NCI-H446 treated with DMSO at 0.1 percent for 48 hours (cell line): ENCODE data around the gene ARID5B.
"Not testable (repeated sequence)": the region's sequence is repeated elsewhere in the genome, so short reads cannot be mapped to it uniquely, and the experiment has no call there.

Experiments used
- DNase-seq: peaks from one replicate; lab custom pipeline; 2025; lab: John Stamatoyannopoulos, UW

The ARID5B gene

GRCh38 chr10:61965703-61966395 lies 64.3 kb downstream of the ARID5B start:
- no peak for DNase-seq

DNA sequence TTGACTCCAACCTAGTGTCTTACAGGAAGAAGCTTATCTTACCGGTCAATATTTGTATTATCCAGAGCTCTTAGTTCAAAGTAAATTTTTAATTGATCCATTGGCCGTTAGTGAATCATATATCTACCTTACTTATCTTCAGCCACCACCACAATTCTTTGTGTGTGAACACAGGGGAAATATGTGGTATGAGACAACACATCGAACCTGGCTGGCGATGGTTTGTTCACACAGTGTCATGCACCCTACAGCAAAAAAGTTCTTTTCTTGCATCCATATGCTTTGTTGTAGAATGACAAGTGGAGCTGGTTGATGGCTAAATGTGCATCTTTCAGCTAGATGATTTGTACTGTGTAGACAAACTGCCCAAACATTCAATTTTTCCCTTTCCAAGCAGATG lies 65.8 kb downstream of the ARID5B start:
- DNase-seq: no peak

- DNase-seq: no peak
Observed at GRCh38 chr10:61970182-61971002, 68.9 kb downstream of the ARID5B start.

- DNase-seq: peak; percentile 18
Observed at GRCh38 chr10:61971003-61971325, 69.5 kb downstream of the ARID5B start.

DNA sequence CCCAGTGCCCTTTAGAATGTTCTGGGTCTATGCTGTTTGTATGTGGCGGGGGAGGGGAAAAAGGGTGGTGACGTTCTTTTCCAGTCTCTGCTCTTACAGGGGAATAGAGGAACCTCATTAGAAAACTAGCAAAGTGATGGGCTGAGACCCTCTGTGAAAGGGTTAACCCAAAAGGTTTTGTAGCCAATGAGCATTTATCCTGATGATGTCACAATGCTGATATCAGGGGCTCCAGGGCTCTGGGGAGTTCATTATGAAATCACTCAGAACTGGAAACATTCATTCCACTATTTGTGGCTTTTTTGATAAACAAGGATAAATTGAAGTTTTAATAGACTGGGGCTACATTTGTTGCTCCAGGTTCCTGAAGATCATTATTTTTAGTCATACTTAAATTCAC lies 71.7 kb downstream of the ARID5B start:
- no peak for DNase-seq

DNA sequence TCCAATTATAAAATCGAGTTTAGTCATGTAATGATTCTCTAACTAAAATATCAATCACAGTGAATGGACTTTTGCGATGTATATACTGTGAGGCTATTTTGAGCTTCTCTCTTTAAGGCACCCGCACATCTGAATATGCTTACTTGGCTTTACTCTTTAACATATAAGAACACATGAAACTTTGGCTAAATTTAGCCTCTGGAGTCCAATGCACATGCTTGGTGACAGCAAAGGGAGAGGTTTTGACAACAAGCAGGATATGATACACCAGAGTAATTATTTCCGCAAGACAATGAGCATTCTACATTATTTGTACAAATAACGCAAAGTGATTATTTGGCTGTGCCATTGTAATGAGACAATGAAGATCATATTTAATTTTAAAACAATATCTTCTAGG lies 72.4 kb downstream of the ARID5B start:
- DNase-seq: no peak

DNA sequence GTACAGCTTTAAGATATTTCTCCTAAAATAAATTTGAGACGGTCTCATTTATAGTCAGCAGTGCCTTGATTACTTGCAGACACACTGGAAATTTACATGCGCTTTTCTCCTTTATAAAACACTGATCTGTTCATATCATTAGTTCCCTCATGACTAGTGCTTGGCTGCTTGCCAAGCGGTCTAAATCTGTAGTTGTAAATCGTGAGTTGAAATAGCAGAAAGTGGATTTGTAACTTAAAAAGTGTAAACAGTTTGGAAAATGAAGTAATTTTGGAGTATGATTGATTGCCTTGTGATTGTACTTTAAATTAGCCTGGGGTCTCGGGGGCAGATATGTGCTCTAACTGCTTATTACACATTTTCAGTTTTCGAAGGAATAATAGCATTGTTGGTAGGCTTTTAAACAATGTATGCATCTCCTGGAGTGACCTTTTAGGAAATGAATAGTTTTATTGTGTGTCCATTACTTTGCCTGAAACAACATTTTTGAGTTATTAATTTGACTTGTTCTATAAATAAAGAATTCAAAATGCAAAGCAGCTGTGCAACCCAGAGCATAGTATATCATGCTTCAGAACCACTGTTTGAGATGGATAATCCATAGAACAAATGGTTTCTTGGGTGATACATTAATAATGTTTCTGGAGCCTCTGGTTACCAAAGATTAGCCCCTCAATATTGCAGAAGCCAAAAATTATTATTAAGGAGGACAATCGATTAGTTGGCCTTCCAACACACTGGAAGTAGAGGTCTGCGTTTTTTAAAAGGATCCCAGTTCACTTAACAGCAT lies 73.3 kb downstream of the ARID5B start:
- no peak for DNase-seq

- DNase-seq: peak; percentile 64
Observed at GRCh38 chr10:61975391-61975932, 74.0 kb downstream of the ARID5B start.

GRCh38 chr10:61976951-61977721 lies 75.6 kb downstream of the ARID5B start:
- not testable (repeated sequence) for DNase-seq

- no peak for DNase-seq
Observed at GRCh38 chr10:61978965-61979364, 77.5 kb downstream of the ARID5B start.

- DNase-seq: no peak
Observed at GRCh38 chr10:61981460-61981859, 80.0 kb downstream of the ARID5B start.

GRCh38 chr10:61983255-61983654 lies 81.8 kb downstream of the ARID5B start:
- DNase-seq: no peak

DNA sequence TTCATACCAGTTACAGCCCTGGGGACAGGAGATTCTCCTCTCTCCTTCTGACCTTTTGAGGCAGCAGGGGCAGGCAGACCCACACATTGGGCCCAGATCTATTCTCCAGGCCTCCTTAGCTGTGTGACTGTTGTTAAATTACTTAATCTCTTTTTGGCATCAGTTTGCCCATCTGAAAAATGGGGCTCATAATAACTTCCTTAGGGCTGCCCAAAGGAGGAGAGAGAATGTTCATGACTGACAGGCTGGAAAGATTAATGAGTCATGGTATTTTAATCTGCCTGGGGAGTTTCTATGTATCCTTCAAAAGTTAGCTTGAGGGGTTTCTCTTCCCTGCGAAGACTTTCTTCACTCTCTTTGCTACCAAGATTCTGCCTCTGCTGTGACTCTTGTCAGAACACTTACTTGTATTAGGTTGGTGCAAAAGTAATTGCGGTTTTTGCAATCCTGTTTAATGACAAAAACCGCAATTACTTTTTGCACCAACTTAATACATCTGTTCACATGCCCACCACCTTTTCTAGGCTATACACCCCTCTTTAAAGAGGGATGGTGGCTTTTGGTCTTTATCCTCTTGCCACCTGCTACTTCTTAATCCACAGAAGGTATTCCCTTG lies 83.4 kb downstream of the ARID5B start:
- no peak for DNase-seq

- no peak for DNase-seq
Observed at GRCh38 chr10:61985715-61986114, 84.2 kb downstream of the ARID5B start.

DNA sequence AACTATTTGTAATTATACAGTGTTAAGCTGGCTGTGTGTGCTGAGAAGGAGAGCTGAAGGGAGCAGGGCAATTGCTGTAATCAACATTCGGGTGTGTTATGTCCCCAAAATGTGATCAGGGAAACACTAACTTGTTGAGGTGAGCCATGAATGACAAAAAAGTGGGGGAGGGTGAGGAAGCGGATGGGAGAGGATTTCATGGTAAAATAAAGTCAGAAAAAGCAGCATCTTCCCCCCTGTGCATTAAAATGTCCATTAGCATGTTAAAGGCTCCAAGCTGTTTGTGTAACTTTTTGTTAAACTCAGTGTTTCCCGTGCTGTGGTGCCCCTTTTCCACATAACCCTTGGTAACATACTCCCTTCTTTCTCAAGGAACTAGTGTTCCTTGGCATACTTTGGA lies 84.9 kb downstream of the ARID5B start:
- DNase-seq: no peak

DNA sequence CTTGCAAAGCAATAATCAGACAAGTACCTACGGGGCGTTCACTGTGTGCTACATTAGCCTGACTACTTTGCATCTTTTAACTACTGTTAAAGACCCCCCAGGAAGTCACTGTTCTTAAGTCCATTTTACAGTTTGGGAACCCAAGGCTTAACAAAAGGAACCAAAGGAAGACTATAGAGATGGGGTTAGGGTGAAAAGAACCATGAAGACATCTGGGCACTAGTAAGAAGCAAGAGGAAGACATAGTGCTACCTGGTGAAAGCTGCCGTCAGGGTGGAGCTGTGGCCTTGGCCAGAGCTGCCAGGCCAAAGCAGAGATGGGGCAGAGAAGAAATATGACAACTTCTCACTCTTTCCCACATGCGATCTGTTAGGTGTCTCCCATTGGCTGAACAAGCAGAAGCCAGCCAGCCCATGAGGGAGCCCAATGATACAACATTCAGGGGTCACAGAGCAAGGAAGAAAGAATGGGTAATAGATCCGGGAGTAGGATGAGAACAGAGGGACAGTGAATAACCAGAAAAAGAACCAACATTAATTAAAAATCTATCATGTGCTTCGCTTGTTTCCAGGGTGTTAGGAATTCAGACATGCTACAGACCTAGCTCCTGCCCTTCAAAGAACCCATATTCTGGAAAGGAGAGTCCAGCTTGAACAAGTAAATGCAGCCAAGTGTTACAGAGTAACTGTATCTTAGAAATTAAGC lies 85.4 kb downstream of the ARID5B start:
- no peak for DNase-seq

DNA sequence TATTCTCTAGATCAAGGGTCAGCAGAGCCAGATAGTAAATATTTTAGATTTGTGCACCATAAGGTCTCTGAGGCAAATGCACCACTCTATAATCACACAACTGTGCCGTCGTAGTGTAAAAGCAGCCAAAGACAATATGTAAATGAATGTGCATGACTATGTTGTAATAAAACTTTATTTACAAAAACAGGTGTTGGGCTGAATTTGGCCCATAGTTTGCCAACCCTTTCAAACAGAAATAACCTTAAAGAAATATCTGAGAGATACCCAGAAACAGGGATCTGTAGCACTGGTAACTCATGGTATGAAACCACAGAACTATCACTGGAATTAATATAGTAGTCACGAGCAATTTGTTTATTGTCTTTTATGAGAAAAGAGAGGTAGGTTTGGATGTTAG lies 86.0 kb downstream of the ARID5B start:
- no peak for DNase-seq

GRCh38 chr10:61987951-61988379 lies 86.5 kb downstream of the ARID5B start:
- no peak for DNase-seq

- no peak for DNase-seq
Observed at GRCh38 chr10:61989995-61990760, 88.7 kb downstream of the ARID5B start.

DNA sequence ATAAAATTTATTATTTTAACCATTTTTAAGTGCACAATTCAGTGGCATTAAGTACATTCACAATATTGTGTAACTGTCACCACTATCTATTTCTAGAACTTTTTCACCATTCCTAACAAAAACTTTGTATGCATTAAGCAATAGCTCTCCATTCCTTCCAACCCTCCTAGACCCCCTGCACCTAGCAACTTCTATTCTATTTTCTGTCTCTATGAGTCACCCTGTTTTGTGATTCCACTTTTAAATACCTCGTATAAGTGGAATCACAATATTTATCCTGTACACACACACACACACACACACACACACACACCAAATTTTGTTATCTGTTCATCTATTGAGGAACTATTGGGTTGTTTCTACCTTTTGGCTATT lies 89.2 kb downstream of the ARID5B start:
- no peak for DNase-seq
